ENCODE results near the gene TLCD2.
"Not testable (repeated sequence)": the region's sequence is repeated elsewhere in the genome, so short reads cannot be mapped to it uniquely, and the experiment has no call there.

Gene TLCD2

GRCh38 chr17:1724869-1725641 lies 14.9 kb upstream of the TLCD2 start:
- peak overlapping the region; percentile 91 for H3K4me3 ChIP-seq
- H3K27ac ChIP-seq, result peak overlapping the region; percentile 70 to 92
- DNase-seq (ENCODE audit: low spot score), result peak; percentile 77
- no peak for TF ChIP-seq CTCF (IDR thresholded peaks at IDR 0.05)

- H3K27ac ChIP-seq, result peak within 1 kb of the TSS; percentile 70 to 92
- peak; percentile 92 for DNase-seq (ENCODE audit: low spot score)
- H3K4me3 ChIP-seq, result peak within 1 kb of the TSS; percentile 91
- no peak for TF ChIP-seq CTCF (IDR thresholded peaks at IDR 0.05)
Measured at GRCh38 chr17:1724351-1724868, 14.2 kb upstream of the TLCD2 start, which contains the start of gene WDR81. TSS of gene WDR81 (plus strand) at chr17:1724704. CDS start at chr17:1724960, 256 bp downstream.

GRCh38 chr17:1722022-1722421 lies 11.8 kb upstream of the TLCD2 start:
- not testable (repeated sequence) for DNase-seq (ENCODE audit: low spot score); H3K4me3 ChIP-seq; H3K27ac ChIP-seq

- peak; percentile 97 for TF ChIP-seq CTCF (IDR thresholded peaks at IDR 0.05)
- Histone ChIP-seq H3K27ac (peak overlapping the region; percentile 11 to 43), H3K4me3 (no peak overlapping the region)
- DNase-seq (ENCODE audit: low spot score), result no peak
Measured at GRCh38 chr17:1720856-1721386, 10.7 kb upstream of the TLCD2 start.

- no peak for TF ChIP-seq CTCF (IDR thresholded peaks at IDR 0.05)
- no peak overlapping the region for H3K4me3 ChIP-seq
- peak; percentile 77 for DNase-seq (ENCODE audit: low spot score)
- H3K27ac ChIP-seq, result peak overlapping the region; percentile 99
Measured at GRCh38 chr17:1718362-1719165, 8.4 kb upstream of the TLCD2 start.

GRCh38 chr17:1716912-1717695 lies 6.9 kb upstream of the TLCD2 start:
- H3K4me3 ChIP-seq, result peak overlapping the region; percentile 70
- DNase-seq (ENCODE audit: low spot score), result peak; percentile 97
- H3K27ac ChIP-seq, result peak overlapping the region; percentile 99
- no peak for TF ChIP-seq CTCF (IDR thresholded peaks at IDR 0.05)

All from coronary artery (tissue), 2 donors.